Measurements from ENCODE around the gene CUL9.

- TF ChIP-seq CTCF (IDR thresholded peaks at IDR 0.05): no peak
- no peak for TF ChIP-seq POLR2A (IDR thresholded peaks at IDR 0.05)
- TF ChIP-seq POLR2AphosphoS5 (IDR thresholded peaks at IDR 0.05): no peak
Measured at GRCh38 chr6:43250992-43251373, 69.0 kb downstream of the CUL9 start.

Data from prostate gland (tissue), 2 donors.